AG09309 (cell line): Measurements from ENCODE around the gene GNB1.

Source experiments
- DNase-seq: peaks from one replicate; pipeline ENCODE4 v3.0.0-alpha.2; 2010; ENCODE audit warnings: low read depth
- H3K4me3 ChIP-seq: 2 replicates; pipeline ENCODE4 v1.5.1; 2011; ENCODE audit warnings: mild to moderate bottlenecking, low read depth, low read length, moderate library complexity; ENCODE audit not compliant: control insufficient read depth
- TF ChIP-seq, protein P1 (sequence below): IDR thresholded peaks from 2 replicates; pipeline ENCODE4 v1.5.1; 2011; ENCODE audit warnings: mild to moderate bottlenecking, low read depth, low read length, inconsistent platforms; ENCODE audit not compliant: insufficient read depth, control insufficient read depth; ENCODE audit errors: missing control alignments

Gene GNB1

DNA sequence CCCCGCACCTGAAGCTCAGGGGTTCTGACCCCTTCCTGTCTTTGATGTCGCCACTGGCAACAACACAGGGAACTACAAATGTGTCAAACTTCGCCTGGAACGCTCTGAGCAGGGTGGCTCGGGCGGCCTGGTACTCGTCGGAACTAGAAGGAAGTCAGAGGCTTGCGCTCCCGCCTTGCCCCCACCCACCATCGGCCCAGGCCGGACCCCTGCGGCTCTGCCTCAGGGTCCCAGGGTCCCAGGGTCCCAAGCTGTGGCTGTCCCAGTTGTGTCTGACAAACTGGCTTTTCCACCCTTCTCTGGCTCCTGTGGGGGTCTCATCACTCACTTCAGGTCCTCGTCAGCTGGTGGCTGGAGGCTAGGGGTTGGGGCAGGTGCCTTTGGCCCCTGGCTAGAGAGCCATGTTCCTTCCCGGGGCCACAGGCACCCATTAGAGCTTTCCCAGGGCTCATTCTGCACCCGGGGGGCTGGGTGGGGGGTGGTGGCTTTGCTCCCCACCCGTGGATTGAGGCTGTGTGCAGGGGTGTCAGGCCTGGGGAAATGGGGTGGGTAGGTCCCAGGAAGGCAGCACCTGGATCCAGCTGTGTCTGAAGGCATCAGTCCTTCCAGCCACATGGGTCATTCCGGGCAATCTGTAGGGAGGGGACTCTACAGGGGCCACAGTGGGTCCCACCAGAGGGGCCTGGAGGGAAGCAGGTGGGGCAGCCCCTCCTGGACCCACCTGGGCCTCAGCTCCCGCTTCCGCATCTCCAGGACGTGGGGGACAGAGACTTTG, 36.2 kb upstream of the GNB1 start:
- no peak for DNase-seq
- no peak overlapping the region for H3K4me3 ChIP-seq
- TF ChIP-seq, protein P1, sequence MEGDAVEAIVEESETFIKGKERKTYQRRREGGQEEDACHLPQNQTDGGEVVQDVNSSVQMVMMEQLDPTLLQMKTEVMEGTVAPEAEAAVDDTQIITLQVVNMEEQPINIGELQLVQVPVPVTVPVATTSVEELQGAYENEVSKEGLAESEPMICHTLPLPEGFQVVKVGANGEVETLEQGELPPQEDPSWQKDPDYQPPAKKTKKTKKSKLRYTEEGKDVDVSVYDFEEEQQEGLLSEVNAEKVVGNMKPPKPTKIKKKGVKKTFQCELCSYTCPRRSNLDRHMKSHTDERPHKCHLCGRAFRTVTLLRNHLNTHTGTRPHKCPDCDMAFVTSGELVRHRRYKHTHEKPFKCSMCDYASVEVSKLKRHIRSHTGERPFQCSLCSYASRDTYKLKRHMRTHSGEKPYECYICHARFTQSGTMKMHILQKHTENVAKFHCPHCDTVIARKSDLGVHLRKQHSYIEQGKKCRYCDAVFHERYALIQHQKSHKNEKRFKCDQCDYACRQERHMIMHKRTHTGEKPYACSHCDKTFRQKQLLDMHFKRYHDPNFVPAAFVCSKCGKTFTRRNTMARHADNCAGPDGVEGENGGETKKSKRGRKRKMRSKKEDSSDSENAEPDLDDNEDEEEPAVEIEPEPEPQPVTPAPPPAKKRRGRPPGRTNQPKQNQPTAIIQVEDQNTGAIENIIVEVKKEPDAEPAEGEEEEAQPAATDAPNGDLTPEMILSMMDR: no peak

DNA sequence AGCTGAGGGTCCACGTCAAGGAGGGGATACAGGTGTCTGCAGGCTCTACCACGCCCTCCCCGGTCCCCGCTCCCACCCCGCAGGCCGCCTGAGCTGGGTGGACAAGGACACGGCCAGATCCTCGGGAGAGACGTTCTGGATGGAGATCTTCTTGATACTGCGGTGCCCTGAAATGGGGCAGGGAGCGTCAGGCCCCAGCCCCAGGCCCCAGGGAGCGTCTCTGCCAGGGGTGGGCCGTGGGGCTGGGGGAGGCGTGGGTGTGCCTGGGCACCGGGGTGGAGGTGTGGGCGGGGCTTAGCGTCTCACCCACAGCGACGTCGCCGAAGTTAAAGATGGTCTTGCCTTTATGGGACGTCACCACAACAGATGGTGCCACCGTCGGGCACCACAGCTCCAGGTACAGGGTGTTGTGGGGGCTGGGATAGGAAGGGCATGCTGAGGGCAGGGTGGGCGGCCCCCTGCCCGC, 35.5 kb upstream of the GNB1 start:
- no peak overlapping the region for H3K4me3 ChIP-seq
- no peak for DNase-seq
- TF ChIP-seq, protein P1: no peak

DNA sequence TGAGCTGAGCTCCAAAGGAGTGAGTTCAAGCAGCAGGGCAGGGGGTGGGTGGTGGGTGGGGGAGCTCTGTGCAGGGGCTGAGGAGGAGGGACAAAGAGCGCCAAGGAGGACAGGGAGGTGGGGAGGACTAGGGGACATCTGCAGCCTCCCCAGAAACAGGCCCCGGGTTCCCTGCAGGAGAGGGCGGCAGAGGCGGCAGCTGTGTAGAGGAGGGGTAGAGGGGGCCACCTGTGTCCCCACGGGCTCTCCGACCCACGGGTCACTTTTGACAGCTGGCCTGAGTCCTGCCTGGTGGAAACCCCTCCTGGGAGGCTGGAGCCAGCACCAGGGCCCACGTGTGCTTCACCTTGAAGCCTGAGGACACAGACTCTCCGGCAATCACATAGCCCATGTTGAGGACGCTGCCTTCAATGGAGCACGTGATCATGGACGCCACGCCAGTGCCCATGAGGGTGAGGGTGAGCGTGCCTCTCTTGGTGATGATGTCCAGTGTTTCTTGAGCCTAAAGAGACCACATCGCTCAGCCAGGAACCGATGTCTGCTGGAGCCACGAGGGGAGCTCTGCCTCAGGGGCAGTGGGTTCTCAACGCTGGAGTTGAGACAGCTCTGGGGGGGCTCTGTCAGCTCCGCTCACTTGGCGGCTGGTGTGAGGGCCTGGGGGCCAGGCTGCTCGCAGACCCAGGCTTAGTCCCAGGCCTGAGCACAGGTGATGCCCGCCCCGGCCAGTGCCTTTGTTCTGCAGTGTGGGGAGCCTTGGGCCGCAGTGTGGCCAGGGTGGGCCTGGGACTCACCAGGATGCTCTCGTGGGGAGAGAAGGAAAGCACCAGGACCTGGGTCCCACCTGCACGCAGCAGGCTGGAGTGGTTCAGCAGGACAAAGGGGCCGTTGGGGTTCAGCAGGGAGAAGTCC, 34.8 kb upstream of the GNB1 start:
- TF ChIP-seq, protein P1: no peak
- no peak for DNase-seq
- no peak overlapping the region for H3K4me3 ChIP-seq

DNA sequence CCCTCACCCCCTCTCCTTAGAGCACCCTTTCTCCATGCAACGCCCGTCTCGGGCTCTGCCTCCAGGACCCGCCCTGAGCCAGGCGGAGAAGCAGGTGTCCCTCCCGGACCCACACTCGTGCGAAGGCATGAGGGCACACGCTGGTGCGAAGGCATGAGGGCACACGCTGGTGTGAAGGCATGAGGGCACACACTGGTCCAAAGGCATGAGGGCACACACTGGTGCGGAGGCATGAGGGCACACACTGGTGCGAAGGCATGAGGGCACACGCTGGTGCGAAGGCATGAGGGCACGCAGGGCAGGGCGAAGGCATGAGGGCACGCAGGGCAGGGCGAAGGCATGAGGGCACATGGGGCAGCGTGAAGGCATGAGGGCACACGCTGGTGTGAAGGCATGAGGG, 34.0 kb upstream of the GNB1 start:
- H3K4me3 ChIP-seq: no peak overlapping the region
- DNase-seq: no peak
- TF ChIP-seq, protein P1: no peak

DNA sequence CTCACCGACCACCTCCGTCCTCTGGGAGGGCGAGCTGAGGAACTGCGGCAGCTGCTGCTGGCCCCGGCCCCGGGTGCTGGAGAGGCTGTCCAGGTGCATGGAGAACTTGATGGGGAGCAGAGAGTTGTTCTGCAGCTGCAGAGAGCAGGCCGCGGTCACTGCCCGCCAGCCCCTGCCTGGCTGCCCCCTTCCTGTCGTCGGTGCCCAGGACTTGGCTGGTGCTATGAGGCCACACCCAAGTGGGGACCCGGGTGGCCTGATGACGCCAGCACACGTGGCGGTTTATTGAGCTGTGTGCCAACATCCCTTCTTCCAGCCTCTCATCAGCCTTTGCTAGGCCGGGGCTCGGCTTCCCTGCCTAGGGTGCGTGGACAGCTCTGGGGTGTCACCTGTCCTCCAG, 33.5 kb upstream of the GNB1 start:
- no peak for DNase-seq
- TF ChIP-seq, protein P1: no peak
- no peak overlapping the region for H3K4me3 ChIP-seq

DNA sequence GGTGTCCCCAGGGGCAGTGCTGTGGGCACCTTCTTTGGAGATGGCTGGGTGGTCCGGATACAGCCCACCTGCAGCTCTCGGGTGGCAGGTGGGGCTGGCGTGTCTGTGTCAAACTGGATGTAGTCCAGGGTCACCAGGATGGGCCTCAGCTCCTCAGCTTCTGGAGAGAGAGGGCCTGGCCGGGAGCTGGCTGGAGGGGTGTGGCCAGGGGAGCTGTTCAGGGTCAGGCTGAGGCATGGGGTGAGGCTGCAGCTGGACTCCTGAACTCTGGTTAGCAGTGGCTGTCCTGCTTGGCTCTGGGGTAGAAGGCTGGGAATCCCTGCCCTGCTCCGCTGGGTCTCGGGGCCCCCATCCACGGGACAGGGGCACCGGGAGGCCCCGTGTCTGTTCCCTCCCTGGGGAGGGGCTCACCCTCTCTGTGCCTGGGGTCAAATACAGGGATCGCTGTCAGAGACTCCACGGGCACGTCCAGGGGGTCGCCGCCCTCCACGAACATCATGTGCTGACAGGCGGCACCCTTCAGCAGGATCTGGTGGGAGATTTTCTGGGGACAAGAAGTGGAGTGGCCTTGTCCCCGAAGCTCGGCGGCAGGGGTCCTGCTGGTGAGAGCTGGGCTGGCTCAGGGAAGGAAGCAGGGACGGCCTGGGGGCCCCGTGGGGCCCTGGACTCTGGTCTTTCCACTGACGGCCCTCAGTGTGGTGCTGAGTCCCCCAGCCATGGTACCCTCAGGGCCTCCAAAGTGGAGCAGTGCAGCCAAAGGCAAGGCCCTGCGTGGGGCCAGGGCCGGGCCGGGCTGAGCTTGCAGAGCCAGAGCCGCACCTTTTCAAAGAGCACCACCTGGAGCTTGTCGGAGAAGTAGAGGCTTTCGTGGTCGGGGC, 32.3 kb upstream of the GNB1 start:
- no peak for DNase-seq
- TF ChIP-seq, protein P1: no peak
- no peak overlapping the region for H3K4me3 ChIP-seq
